DMS79 treated with DMSO at 0.1 percent for 48 hours (cell line): ENCODE measurements around the gene AMBN.
"Not testable (repeated sequence)": the region's sequence is repeated elsewhere in the genome, so short reads cannot be mapped to it uniquely, and the experiment has no call there.

ENCODE experiments used
- DNase-seq: peaks from one replicate; lab custom pipeline; 2025; lab: John Stamatoyannopoulos, UW

Gene AMBN

DNA sequence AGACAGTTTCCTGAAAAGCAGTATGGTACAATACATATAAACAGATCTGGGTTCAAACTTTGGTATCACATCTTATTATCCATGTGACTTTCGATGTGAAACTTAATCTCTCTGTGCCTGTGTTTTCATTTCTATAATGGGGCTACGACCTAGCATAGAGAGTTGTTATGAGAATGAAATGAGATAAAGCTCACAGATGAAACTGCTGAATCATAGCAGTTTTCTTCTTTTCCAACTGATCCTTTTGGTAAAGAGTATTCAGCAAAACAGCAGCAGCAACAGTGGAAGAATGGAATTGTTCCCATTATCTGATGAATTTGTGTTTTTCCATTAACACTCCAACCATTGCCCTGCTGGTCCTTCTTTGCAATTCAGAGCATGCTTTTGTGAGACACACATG lies 16.3 kb downstream of the AMBN start:
- DNase-seq = no peak

DNA sequence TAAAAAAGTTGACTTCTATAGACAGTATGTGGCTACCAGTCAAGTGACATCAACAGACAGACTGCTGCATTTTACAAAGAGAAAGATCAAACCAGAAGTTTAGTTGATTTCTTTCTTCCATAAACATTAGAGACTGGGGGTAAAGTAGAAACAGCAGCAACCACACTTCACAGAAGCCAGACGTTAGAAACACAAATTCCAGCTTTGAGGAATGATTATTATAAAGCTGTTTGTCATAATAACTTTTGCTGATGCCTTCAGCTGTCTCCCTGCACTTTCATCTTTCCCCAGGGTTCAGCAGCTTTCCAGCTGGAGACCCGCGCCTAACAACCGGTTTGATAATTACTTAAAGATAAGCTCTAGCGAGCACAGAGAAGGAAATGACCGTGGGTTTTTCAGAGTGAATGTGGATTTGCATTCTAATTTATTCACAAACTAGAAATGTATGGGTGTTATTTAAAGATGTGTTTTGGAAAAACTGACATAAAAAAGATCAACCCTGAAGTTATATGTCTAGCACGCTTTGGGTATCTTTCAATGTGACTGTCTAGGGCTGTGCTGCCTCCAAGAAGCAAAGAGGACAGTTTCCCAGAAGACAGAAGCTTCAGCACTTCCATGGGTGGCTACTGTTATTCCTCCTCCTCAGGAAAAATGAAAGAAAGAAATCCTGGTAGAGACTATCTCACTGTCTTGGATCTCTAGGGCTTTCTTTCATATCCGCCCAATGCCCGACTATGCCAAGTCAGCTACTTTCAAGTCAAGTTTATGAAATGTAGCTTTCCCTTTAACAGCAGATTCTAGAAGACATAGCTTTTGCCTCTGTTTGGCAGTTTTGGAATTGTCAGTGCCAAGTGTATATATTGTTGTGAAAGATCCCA lies 21.5 kb downstream of the AMBN start:
- no peak for DNase-seq

DNA sequence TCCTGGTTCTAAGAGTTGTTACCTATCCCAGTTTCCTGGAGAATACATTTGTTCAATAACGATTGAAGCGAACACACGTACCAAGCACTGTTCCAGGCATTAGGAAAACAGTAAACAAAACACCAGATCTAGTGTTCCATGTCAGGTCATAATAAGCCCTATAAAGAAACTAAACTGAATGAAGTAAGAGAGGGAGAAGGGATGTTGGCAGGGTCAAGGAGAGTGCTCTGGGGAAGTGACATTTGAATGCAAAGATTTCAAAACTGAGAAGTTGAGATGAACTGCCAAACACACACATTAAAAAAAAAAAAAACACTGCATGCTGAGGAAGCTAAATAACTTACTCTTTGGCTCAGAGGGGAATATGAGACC lies 22.1 kb downstream of the AMBN start:
- DNase-seq = no peak

DNA sequence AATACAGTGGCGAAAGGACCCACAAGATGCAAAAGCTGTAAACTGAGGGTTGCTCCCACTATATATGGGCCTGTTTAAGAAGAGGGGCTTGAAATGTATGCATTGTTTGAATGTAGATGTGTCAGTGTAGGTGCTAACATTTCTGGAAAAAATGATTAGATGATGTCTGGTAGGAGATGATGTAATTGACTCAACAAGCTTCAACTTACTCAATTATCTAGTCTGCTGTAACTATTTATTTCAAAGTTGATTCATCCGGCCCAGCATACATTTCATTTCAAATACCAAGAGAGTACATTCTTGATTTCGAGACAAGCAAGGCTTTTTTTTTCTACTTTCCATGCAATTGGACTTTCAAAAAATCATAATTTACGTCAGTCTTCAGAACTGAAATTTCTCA lies 27.2 kb downstream of the AMBN start:
- no peak for DNase-seq

DNA sequence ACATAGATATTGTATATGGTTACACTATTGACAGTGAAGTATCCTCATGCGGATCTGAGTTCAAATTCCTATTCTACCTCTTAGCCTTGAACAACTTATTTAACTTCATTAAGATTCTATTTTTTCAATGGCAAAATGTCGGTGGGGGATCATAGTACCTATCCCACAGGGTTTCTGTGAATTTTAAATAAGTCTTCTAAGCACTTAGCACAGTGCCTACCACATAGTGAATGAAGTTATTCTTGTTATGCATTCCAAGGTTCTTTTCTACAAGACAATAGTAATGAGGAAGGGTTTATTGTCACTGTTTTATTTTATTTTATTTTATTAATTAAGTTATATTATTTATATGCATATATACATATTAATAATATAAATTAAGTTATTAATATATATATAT lies 27.7 kb downstream of the AMBN start:
- no peak for DNase-seq

DNA sequence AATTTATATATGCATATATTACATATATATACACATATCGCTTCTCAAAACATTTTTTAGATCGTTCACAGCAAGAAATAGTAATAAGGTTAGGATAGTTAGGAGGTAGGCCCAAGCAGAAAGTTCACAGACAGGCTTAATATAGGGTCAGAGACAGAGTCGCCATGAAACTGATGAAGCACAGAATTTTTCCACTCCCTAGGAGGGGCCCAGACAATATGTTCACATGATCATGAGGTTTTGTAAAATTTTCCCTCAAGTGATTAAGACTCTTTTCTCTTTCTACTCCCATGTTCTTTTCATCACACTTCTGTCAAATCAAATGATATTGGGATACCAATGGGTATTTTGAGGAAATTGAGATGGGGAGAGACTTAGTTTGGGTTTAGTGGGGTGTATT lies 31.3 kb downstream of the AMBN start:
- no peak for DNase-seq

DNA sequence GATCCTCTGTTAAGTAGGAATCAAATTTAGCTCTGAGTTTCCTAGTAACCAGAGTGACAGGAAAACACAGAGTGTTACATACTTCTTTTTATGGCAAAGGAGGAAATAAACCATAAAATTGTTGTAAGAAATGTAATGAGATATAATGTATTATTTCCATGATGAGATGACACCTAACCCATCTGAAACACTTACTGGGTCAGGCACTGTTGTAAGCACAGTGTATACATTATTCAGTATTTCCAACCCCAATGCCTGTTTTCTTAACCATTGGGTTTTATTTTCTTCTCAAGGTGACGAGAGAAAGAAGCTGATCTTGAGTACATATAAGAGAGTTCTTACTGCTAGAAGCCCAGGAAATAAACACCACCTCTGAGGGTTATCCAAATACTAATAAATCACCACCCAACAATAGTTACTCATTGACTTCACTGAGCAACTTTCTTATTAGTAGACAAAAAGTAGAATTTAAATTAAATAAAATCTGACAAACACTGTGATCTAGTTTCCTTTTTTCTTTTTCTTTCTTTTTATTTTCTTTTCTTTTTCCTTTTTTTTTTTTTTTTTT lies 32.3 kb downstream of the AMBN start:
- DNase-seq = no peak

DNA sequence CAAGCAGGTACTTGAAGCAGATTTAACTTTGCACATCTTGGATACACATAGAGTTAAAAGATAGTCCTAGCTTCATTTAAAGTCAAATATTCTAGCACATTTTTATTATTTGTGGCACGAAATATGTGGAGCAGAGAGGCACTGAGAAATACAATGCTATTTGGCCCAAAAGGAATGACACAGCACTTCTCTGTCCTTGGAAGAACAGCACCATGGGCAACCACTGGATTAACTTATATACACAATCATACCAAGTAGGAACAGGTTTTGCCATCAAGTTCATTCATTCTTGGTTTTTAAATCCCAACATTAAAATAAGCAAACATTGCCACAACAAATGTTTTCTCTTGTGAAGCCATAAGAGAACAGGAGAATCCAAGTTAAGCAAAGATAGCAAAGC lies 35.6 kb downstream of the AMBN start:
- DNase-seq = no peak

DNA sequence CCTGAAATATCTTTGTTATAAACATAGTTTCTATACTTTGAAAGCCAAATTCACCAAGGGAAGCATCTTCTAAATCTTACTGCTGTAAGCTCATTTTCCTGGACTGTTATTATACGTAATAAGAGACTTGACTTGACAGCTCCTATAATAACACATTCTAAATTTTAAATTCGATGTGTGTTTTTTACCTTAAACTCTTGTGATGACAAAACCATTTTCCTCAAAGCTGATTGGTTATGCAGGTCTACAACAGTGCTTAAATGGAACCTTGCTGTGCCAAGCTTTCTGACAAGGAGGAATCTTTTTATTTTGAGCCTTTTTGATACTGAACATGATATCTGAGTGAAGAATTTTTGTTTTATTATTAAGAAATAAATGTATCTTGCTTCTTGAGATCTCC lies 36.4 kb downstream of the AMBN start, which contains the start of gene ENAM:
Gene ENAM, plus strand, starts transcription at position 301 of the 400 bp plus-strand sequence. CDS start 757 bp downstream, outside the sequence.
- DNase-seq = no peak

DNA sequence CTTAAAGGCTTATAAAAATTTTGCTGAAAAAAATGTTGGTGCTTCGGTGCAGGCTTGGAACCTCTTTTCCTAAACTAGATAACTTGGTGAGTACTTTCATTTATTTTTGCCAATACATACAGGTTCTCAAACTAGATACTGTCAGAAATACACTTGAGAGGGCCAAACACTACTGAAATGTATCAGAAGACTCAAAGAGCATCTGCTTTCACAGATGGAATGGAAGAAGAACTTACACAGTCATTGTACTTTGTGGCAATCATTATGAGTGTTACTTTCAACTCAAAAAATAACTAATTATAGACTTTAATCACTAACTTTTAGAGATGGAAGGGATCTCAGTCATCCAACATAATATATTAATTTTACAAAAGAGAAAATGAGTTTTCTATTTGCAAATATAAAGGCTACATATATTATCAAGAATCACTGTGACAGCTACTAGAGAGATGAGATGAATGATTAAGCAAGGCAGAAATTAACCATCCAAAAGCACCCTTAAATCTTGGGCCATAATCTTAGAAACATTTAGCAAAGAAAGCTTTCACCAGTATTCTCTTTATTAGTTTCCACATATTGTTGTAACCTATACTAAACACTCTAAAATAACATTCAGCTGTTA lies 37.5 kb downstream of the AMBN start:
- no peak for DNase-seq

DNA sequence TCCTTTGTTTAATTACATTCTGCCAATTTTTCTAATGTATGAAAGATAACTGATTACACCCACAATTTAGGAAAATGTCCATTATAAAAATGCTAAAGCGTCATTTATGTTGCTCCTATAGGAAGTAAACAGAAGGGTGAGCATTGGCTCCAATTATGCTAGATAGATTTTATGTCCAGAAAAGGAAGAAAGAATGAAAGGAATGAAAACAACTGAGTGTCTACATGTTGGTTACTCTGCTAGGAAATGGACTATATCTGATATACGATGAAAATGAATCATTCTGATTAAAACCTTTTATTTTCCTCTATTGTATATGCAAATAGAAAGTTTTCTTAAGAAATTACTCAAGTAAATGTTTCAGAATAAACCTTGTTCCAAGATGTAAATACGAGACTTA lies 38.1 kb downstream of the AMBN start:
- DNase-seq = no peak

DNA sequence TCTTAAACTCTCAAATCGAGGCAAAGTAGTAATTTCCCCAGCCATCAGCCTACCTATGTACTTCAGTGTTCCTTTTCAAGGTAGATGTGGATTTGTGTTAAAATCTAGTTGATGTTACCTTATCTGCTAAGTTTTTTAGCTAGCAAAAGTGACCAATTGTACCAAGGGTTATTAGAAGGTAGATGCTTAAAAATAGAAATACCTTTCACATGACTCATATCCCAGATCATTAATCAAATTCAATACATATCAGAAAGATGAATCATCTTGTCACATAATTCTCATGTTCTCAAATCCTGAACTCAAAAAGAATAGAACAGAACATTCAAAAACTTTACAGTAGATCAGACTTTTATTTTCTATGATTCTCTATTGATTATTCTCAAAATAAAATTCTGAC lies 40.0 kb downstream of the AMBN start:
- DNase-seq = no peak

DNA sequence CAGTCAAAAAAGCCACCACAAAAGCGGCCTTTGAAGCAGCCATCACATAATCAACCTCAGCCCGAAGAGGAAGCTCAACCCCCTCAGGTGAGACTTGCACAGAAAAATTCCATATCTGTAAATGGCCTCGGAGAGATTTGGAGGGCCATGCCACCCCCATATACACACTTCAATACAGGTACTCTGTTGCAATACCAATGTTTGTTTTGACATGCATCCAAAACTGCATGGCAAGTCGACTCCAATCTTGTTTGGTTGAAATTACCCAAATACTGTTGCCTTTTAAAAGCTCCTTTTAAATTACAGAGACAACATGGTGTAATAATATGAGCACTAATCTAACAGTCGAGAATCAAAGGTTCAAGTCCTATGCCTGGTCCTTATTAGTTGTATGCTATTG lies 42.4 kb downstream of the AMBN start:
- DNase-seq = no peak

DNA sequence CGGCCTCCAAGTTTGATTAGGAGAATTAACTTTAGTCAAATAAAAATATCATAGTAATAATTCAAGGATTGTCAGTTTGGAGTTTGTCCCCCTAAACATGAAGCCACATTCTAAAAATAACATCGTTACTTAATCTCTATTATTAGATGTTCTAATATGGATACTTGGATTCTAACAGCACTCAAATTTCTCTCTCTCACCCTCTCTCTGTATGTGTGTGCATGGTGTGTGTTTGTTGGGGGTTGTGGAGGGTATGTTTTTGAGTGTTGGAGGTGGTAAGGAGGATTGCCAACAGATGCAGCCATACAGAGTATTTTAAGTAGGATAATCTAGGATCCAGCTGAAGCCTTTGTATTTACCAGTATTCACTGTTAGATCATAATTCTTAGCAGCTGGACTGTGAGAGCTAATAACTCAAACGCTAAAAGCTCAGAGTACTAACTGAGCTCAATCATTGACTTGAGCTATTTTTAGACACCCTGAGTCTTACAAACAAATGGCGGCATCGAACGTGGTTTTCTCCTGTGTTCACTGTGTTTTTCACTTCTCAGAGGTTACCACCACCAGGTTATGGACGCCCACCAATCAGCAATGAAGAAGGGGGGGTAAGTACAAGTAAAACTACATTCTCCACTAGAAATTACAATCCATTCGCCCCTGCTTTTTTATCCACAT lies 45.3 kb downstream of the AMBN start:
- no peak for DNase-seq

DNA sequence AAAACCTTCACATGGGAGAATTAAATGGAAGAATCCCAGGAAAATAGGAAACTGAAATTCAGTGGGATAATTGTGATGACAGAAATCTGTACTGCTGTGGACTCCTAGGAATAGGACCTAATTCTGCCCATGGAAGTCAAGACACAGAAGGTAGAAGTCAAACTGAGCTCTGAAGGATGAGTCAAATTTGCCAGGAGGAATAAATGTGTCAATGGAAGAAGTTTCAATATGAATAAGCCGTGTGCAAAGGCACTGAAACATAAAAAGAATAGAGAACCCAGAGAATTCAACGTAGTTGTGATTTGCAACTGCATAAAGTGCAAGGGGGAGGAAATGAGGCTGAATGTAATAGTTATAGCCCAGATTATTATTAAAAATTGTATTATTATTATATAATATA lies 48.1 kb downstream of the AMBN start:
- DNase-seq = no peak

DNA sequence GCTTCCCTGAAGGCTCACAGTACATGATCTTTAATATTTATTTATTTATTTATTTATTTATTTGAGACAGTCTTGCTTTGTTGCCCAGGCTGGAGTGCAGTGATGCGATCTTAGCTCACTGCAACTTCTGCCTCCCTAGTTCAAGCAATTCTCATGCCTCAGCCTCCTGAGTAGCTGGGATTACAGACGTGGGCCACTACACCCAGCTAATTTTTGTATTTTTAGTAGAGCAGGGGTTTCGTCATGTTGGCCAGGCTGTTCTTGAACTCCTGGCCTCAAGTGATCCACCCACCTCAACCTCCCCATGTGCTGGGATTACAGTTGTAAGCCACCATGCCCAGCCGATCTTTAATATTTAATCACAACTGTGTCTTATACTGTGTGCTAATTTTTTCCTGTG lies 58.7 kb downstream of the AMBN start:
- not testable (repeated sequence) for DNase-seq

DNA sequence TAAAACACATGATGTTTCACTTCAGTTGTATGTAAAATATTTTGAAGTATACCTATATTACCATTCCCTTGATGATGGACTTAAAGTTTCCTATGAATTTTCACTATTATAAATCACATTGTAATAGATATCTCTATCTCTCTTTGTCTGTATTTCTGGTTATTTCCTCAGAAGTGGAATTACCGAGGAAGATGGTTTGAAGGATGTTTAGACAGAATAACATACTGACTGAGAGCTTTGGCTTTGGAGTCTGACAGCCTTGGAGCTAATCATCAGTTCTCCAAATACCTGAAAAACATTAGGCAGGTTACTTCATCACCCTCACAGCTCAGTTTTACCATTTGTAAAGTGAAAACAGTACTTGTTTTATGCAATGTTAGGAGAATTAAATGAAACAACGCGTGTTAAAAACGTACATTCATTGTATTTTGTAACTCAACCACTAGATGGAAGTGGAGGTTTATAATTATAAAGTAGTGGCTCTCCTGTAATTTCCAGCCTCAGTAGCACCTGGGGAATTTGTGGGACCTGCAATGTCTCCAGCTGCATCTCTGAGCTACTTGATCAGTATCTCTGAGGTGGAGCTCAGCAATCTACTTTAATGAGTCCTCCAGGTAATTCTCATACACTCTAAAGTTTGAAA lies 59.9 kb downstream of the AMBN start:
- DNase-seq = peak; percentile 14

DNA sequence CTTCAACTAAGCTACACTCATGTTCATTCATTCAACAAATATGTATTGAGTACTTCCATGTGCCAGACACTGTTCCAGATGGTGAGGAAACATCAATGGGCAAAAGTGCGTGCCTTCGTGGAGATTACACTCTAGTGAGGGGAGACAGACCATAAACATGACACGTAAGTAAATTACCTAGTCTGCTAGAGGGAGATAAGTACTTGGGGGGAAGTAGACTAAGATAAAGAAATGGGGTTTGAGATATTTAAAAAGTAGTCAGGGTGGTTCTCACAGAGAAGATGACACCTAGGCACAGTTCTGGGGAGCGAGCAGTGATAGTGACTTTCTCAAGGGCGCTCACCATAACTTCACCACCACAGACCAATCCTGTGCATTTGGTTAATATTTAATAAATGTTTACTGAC lies 62.6 kb downstream of the AMBN start:
- no peak for DNase-seq
